ENCODE measurements around the gene ZCCHC14.
"Not testable (repeated sequence)": the region's sequence is repeated elsewhere in the genome, so short reads cannot be mapped to it uniquely, and the experiment has no call there.

Gene ZCCHC14

DNA sequence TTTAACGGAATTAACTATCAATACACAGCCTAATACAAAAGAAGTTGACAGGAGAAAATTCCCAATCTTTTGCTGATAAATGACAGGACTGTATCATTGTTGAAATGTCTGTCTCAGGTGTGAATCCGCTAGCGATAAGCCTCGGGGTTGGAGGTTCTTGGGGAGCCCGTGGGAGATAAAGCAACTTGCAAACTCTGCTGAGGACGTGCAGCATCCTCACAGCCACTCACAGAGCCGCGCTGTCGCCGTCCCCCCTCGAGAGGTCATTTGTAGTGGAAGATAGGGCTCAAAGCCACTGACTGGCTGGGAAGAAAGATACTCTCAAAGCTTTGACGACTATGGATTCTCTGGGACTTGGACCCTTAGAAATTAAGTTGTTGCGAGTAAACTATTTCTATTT lies 83.7 kb downstream of the ZCCHC14 start:
- no peak for DNase-seq (ENCODE audit: low read depth)

DNA sequence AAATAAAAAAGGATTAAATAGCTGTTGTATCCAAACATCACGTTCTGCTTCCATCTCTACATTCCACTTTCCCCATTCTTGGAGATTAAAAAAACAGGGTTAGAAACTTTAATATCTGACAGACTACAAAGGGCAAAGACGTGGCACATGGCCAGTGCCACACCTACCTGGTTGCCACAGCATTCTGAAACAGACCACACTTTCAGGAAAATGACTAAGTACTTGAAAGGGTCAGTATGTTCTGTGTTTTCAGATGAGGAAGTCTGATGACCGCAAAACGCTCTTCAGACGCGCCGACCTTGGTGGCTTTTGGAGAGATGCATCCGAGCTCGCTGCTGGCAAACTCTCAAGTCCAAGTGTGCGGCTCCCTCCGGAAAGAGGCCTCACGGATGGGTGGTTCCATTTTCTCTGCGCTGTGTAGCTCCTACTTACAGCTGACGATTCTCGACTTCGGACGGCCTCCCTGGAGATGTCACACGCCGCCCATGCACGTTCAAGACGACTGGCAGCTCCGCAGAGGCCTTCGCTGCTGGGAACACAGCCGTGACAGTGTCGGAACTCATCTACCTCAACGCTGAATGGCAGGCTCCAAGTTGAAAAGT lies 85.2 kb downstream of the ZCCHC14 start:
- DNase-seq (ENCODE audit: low read depth) = no peak

GRCh38 chr16:87406495-87407088 lies 86.2 kb downstream of the ZCCHC14 start:
- DNase-seq (ENCODE audit: low read depth) = no peak

DNA sequence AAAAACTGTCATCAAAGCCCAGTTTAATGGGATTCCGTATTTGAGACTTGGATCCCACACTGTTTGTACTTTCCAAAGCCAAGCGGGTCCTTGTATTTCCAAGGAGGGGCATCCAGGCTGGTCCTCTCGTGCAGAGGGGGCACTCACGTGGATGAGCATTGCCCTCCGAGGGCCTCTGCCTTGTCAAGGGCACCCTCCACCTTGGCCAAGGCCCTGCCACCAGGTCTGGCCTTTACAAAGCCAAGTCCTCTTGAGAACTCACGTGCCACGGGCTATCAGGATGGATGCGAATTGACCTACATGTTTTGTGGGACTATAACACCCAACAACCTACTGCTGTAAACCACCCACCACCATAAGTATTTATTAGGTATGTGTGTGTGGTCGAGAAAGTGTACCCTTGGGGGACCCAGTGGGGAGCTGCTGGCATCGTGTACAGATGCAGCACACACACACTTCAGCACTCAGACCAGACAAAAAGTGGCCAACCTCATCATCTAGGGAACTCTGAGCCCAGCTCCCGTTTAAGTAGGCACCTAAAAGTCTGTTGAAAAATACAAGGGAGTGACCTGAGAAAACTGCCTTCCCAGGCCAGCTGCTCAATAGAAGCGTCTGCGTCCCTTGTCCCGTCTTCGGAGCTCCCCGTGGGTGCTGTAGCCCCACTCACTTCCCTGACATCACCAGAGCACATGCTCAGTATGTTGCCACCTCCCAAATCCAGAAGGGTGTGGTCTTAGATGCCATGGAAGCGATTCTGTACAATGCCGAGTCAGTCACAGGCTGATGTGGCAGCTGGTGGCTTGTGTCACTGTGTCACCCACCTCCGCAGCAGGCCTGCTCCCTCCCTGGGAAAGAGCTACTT lies 87.8 kb downstream of the ZCCHC14 start:
- DNase-seq (ENCODE audit: low read depth) = no peak

DNA sequence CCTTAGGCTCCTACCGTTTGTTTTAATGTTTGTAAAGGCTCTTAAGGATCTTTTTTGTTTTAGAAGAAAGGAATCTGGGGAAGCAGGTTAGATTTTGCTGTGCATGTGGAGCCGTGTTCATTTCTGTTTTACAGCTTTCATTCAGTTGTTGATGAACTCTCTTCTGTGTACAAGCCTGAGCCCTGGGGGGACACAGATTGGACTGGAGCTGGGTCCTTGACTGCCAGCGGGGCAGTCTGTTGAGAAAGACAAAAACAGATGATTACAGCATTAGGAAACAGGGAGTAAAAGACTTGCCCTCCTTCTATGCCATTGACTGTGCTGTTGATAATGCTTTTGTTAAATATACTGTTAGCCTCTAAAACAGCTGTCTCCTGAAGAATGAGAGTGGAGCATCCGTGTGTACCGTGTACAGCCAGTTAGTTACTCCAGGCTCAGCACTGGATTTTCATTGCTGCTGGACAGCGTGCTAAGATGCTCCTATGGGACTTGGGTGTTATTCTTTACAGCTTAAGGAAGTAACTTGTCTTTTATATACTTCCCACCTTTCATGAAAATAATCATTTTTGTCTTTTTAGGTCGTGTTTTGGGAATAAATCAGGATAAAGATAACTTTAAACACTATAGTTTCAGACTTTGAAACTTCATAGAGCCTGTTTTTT lies 97.5 kb downstream of the ZCCHC14 start:
- DNase-seq (ENCODE audit: low read depth) = no peak

DNA sequence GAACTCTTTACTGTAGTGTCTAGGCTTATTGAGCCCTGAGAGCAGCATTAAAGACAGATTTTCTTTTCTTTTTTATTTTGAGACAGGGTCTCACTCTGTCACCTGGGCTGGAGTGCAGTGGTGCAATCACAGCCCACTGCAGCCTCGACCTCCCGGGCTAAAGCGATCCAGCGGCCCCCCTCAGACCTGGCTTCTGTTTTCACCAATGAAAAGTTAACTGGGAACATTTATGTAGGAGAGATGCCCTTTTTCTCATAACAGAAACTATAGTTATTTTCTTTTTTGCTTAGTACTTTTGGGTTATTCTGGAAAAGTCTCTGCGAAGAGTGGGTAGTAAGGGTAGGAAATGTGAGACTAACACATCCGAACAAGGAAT lies 99.2 kb downstream of the ZCCHC14 start:
- DNase-seq (ENCODE audit: low read depth) = no peak

DNA sequence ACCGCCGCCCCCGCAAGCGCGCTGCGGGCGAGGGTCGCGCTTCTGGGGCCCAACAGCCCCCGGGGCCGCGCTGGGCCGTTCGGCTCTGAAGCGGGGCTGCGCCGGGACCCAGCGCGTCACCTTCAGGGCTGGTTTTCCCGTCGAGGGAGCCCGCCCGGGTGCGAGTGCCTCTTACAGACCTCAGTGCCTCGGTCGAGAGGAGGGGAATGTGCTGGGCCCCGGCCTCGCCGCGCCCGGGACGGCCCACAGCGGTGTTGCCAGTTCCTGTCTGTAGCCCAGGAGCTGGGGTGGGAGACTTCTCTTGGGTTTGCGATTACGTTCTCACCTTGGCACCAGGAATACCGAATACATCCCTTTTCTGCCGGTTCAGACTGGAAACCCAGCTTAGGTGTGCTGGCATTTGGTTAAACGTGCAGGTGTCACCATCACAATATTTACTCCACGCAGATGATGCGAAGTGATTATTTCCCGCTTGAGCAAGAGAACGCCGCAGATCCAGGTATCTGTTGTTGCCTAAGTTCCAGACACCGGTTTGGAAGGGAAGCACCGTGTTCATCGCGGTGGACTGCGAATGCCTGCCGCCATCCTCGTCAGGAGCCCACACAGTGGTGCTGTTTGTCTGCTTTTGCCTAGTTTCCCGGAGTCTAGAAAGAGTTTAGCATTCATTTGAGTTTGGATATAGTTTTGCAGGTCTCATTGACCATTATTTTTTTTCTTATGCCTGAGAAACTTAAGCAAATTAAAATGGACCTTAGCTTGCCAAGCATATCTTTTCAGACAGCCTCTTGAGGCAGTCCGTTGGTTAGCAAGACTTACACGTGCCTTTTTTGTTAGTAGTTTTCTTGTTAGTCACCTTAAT lies 99.8 kb downstream of the ZCCHC14 start:
- DNase-seq (ENCODE audit: low read depth) = no peak

DNA sequence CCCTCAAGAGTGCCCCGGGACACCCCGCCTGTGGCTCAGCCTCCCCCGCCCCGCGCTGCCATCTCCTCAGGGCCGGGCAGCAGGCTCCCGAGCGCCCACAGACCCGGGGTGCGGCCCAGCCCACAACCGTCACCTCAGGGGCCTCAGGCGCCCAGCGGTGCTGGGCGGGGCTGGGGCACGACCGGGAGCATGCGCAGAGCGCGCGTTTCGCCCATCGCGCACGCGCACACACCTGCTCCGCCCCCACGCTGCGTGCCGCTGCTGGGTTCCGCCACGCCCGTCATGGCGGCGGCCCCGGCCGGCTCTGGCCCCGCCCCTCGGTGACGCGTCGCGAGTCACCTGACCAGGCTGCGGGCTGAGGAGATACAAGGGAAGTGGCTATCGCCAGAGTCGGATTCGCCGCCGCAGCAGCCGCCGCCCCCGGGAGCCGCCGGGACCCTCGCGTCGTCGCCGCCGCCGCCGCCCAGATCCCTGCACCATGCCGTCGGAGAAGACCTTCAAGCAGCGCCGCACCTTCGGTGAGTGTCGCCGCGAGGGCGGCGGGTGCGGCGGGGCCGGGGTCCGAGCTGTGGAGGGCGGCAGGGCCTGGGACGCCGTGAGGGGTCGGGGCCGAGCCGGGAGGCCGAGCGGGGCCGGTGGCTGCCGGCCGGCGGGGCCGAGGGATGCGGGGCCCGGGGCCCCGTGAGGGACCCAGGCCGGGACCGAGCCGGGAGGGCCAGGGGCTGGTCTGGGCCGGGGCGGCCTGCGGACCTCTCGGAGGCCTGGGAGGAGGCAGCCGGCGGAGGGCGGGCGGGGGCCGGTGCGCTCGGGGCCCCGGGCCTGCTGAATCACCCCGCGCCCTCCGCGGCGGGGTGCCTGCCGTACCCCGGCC lies 100.6 kb downstream of the ZCCHC14 start, which contains the start of gene MAP1LC3B:
Gene MAP1LC3B (plus strand): TSS at position 387 of the 871 bp plus-strand sequence. CDS start 92 bp downstream, at position 479.
- peak; percentile 83 for DNase-seq (ENCODE audit: low read depth)

GRCh38 chr16:87391324-87391949 lies 101.4 kb downstream of the ZCCHC14 start:
- DNase-seq (ENCODE audit: low read depth) = no peak

GRCh38 chr16:87390641-87391323 lies 102.0 kb downstream of the ZCCHC14 start:
- no peak for DNase-seq (ENCODE audit: low read depth)

DNA sequence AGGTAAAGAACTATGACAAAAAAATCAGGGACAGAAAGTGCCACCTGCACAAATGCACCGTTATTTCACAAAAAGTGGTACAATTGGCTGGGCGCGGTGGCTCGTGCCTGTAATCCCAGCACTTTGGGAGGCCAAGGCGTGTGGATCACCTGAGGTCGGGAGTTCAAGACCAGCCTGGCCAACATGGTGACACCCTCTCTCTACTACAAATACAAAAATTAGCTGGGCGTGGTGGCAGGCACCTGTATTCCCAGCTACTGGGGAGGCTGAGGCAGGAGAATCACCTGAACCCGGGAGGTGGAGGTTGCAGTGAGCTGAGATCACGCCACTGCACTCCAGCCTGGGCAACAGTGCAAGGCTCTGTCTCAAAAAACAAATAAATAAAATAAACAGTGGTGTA lies 102.9 kb downstream of the ZCCHC14 start:
- DNase-seq (ENCODE audit: low read depth) = not testable (repeated sequence)

DNA sequence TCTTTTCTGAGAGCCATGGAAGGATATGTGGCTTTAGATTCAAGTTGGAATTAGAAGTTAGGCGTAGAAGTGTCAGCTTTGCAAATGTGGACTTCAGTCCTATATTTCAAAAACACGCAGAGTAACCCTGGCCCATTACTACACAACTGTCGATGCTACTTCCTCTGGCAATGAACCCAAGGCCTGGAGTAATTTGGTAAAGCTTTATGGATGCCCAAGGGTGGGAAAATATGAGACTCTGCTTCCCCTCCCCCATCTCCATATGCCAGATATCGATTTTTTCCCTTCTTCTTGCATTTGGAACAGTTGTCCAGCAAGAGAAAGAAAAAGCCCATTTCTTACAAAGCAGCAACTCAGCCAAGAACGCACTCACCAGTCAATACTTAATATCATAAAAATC lies 103.6 kb downstream of the ZCCHC14 start:
- no peak for DNase-seq (ENCODE audit: low read depth)

DNA sequence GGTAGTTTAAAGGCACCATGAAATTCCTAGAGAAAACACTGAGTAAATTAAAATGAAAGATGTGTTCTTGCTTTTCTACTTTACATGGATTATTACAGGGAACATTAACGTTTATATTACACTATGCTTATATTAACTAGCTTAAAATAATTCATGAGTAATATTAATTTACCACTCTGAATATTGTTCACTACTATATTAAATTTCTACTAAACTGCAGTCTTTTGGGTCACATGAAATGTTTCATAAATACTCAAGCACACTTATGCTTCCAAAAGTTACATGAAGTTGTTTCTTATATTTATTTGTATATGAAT lies 104.0 kb downstream of the ZCCHC14 start:
- DNase-seq (ENCODE audit: low read depth) = no peak

DNA sequence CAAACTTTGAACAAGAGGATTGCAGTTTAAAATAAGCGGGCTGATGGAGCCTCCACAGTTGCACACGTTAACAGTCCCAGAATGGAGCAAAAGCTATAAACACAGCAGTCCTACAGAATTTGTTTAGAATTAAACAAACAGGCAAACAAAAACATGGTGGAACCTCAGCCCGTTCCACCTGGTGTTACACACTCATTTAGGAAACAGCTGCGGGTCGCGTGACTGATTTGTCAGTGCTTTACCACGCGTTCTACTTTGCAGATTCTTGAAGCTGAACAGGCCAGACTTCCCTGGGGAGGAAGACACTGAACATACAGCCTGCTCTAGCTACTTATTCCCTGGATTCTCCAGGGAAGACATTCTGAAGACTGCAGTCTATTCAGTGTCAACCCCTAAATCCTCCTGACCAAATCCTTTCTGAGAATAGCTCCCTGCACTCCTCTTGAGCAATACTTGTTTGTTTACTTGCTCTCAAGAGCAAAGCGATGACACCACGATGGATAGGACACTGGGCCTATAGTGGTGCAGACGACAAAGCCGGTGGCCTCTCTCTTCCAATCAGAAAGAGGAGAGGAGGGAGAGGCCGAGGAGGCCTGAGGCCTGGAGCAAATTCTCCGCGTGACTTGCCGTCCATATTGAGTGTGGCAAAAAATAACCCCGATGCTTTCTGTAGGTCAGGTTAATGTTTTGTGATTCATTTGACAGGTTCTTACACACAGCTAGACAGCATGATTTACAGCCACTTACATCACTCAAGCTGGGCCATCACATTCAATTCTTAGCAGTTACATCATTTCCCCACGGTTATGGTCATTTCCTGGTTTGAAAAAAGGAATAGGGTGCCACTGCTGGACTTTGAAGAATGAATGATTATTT lies 104.6 kb downstream of the ZCCHC14 start:
- DNase-seq (ENCODE audit: low read depth) = peak; percentile 98

GRCh38 chr16:87384875-87385167 lies 108.0 kb downstream of the ZCCHC14 start:
- not testable (repeated sequence) for DNase-seq (ENCODE audit: low read depth)

- DNase-seq (ENCODE audit: low read depth) = no peak
Measured at GRCh38 chr16:87384162-87384874, 108.5 kb downstream of the ZCCHC14 start.

DNA sequence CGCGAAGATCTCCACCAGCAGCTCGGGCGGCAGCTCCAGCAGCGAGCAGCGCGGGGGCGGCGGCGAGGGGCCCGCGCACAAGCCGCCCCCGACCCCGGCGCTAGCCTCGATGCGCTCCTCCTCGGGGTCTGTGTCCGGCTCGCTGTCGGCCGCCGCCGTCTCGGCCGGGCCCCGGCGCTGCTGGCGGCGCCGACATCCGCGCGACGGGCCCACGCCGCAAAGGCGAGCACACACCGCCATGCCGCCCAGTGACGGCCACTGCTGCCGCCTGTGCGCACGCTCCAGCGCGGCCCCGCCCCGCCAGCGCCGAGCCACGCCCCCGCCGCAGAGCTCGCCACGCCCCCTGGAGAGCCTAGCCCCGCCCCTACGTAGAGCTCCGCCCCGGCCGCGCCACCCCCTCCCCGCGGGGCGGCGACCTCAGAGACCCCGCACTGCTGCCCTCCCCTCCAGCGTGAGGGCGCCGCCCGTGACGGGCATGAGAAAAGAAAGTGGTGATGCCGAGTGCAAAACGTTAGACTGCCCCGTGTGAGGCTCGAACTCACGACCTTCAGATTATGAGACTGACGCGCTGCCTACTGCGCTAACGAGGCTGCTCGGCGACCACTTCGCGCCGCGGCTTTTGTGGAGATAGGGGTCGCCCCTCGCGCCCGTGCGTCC lies 109.2 kb downstream of the ZCCHC14 start, which contains the start of gene FBXO31:
Gene FBXO31 (minus strand): TSS at position 272 of the 657 bp plus-strand sequence. CDS start 32 bp downstream, at position 240.
- peak; percentile 91 for DNase-seq (ENCODE audit: low read depth)
